B cell (primary cell): ENCODE results near the gene HOXC9.

ENCODE experiments used
- CTCF ChIP-seq: fragments of 200-600 bp; IDR thresholded peaks from one replicate; pipeline ENCODE4 v1.8.0; 2022; ENCODE audit warnings: antibody characterized with exemption, mild to moderate bottlenecking
- EZH2 ChIP-seq: IDR thresholded peaks from 2 replicates; pipeline ENCODE4 v1.6.1; 2012; ENCODE audit warnings: borderline replicate concordance, low read depth, mild to moderate bottlenecking, moderate library complexity, low read length; ENCODE audit not compliant: insufficient read depth, poor library complexity, severe bottlenecking

DNA sequence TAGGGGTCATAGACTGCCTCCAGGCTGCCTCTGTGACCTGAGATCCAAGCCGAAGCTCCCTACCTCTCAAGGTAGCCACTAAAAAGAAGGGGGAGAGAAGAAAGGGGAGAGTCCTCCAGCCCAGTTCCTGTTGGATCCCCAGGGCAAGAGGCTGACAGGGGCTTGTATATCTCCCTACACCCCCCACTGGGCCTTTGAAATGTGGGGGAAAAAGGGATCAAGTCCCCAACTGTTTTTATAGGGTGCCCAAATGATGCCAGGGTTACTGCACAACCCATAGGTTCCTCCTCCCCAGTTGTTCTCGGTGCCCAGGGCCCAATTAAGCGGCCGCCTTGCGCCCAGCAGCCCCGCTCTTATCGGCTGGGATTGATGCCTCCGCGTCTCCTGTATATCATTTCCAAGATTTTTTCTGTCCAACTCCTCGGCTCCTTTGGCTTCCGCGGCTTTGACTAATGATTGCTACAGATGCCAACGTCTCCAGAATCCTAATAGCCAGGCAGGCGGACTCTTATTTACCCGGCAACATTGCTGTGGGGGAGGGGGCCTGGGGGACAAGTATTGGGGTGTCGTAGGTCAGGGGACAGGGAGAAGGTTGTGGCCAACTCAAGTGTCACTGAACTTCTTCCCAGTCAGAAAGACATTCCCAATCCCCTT is 46.0 kb downstream of the HOXC9 start:
- TF ChIP-seq CTCF (no peak), EZH2 (no peak)
